Stimulated activated CD4-positive, alpha-beta T cell treated with anti-CD3 and anti-CD28 coated beads, Interleukin-12 subunit alpha, Interleukin-12 subunit beta, amount 100 ng/mL, for 4 hours (primary cell): ENCODE measurements around the gene FAM120A.
"Not testable (repeated sequence)": the region's sequence is repeated elsewhere in the genome, so short reads cannot be mapped to it uniquely, and the experiment has no call there.

Source experiments
- DNase-seq: peaks from one replicate; pipeline ENCODE4 v3.0.0-alpha.2; 2020

The FAM120A gene

GRCh38 chr9:93475108-93475507 lies 23.6 kb downstream of the FAM120A start:
- DNase-seq, result no peak

- DNase-seq, result no peak
Observed at GRCh38 chr9:93475856-93476255, 24.4 kb downstream of the FAM120A start.

DNA sequence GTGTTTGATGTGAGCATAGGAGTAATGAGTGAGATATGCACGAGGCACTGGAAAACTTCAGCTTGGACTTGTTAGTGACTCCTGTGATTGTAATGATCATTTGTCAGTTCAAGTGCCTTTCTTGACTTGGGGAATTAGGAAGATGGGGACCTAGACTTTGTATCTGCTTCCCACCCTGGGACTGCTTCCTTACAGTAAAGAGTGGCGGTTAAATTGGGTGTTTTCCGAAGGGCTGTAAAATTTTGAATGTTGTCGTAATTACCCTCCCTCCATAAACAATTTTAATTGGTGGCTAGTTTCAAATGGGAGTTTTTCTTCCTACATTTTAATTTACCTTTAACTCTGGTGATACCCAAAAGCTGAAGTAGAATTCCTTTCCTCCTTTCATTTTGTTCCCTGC lies 25.4 kb downstream of the FAM120A start:
- no peak for DNase-seq

DNA sequence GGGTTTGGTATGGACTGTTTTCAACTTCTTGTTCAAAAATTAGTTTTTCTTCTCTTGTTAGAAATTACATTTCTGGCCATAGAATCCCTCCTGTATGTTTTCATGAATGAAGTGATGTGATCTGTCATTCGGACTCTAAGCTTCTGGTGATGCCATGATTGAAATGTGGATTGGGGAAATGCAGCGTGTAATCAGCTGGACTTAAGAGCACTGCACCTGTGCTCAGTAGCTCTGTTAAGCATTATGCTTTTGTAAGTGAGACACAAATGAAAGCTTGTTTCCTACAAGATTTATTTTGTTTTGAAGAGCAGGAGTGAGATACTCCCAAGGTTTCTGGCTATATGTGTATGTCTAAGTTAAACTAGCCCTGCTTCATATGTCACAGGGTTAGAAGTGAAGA lies 25.9 kb downstream of the FAM120A start:
- DNase-seq, result no peak

- no peak for DNase-seq
Observed at GRCh38 chr9:93479726-93480125, 28.2 kb downstream of the FAM120A start.

DNA sequence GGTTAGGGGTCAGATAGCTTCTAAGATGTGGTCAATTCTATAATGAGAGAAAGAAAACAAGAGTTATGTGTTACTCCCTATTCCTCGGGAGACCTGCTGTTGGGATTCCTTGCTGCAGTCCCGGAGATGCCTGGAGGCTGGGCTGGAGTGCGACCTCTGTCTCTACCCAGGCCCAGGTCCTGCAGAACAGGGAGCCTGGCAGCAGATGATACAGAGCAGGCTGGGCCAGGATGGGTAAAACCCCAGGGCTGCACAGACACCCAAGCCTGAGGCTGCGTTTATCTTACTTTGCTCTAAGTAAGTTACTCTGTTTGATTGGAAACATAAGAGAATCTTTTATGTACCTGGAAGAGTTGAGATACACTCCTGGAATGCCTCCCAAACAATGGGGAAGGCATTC lies 28.8 kb downstream of the FAM120A start:
- no peak for DNase-seq

DNA sequence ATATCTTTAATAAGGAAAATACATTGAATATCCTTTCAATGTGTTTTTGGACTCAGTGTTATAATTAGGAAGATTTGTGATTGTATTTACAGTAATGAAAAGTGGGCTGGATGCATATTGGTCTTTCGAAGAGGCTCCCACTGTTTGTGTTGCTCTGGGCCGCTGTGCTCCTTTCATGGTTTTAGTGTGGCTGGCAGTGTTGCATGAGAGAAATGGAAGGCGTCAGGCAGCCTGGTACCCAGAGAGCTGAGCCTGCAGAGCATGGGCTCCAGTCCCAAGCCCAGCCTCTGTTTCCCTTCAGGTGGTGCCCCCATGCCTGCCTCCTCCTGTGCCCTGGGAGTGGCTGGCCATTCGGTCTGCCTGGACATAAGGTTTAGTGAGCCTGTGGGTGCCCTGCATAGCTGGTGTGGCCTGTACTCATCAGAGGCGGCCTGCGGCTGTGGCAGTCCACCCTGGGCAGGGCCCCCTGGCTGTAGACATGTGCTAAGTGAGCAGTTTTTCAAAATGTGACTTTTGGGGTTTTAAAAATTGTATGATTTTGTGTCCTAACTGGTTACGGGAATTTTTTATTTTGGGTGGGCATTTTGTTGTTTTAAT lies 29.3 kb downstream of the FAM120A start:
- DNase-seq, result no peak

- DNase-seq, result no peak
Observed at GRCh38 chr9:93483497-93483896, 32.0 kb downstream of the FAM120A start.

DNA sequence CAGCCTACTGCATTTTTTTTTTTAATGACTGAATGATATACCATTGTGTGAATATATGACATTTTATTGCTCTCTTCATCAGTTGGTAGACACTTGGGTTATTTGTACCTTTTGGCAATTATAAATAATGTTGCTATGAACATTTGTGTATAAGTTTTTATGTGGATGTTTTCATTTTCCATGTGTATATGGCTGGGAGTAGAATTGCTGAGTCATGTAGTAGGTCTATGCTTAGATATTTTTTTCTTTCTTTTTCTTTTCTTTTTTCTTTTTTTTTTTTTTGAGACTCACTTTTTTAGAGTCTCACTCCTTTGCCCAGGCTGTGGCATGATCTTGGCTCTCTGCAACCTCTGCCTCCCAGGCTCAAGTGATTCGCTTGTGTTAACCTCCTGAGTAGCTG lies 34.8 kb downstream of the FAM120A start:
- no peak for DNase-seq

GRCh38 chr9:93488244-93488643 lies 36.8 kb downstream of the FAM120A start:
- DNase-seq, result no peak

DNA sequence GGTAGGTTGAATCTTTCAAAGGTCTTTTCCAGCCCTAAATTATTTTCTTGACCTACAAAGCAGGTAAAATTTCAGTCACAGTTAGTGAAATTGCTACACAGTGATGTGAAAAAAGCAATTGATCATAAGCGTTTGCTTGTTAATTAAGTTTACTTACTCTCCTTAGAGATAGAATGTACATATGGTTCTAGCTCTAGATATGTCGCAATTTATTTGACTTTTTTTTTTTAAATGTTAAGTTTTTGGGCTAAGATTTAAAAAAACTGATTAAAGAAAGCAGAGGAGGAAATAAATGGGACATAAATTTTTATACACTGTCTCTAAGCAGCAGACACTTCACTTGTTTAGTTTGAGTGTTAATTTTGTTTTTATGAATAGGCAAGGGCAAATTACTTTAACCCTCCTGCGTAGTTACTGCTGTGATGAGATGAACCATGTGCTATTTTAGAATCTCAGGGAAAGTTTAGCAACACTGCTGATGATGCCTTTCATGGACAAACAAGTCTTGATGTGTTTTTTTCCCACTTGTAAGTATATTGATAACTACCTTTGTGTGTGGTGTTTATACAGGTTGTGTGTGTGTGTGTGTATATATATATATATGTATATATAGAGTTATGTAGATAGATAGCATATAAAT lies 40.2 kb downstream of the FAM120A start:
- DNase-seq, result no peak

DNA sequence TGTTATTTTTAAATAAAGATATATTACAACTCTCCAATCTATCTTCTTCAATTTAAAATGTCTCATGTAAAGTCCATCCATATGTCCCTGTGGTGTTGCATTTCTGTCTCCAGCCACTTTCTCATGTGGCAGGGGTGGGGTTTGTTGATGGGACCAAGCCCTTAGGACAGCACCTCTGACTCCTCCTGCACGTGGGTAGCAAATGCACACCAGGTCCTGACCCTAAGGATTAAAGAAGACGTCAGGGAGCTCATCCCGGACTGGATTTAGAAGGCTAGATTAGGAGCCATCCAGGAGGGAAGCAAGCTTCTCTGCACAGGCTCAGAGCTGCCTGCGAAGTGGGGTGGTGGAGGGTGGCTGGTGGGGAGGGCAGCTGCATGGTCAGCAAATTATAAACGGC lies 40.8 kb downstream of the FAM120A start:
- DNase-seq, result no peak

DNA sequence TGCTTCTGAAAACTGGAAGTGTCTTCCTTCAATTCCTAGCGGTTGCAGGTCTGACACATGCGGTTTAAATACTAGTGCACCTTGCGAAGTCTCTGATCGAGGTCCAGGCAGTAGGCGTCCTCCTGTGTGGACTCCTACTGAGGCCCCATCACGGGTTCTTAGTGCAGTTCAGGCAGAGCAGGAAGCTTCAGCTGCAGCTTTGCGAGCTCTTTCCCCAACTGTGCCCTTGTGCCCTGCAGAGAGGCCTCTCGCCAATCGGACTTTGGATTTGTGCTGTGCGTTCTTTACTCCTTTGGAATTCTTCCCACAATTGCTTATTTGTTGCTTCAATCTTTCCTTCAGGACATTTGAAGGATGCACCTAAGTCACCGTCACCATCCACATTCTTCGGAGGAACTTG lies 42.5 kb downstream of the FAM120A start:
- no peak for DNase-seq

- no peak for DNase-seq
Observed at GRCh38 chr9:93496285-93496684, 44.8 kb downstream of the FAM120A start.

DNA sequence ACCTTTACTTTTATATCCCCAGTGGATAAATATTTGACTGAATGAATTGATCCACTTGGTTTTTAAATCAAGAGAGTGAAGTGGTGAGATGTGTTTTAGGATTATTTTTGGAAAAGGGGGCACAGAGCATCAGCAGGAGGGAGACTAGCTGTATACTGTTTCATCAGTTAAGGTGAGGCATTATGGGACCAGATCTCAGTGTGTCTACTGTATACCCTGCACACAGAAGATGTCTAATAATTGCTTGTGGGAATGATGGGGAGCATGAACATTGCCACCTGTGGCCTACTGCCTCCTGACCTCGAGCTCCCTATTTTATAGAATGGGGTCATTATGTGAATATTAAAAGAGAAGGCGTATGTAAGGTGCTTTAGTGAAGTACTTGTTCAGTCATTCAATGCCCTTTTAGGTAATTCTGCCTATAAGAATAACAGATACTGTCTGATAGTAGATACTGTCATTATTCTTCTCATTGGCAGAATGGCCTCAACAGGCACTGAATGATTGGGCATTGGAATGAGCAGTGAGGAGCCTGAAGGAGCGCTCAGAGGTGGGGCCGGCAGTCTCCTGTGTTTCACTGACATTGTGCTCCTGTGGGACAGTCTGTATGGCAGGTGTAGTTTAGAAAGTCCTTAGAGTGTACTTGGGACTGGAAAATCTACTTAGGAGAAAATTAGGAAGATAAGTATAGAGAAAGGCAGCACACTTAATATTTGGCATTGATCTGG lies 49.2 kb downstream of the FAM120A start:
- DNase-seq, result no peak

- DNase-seq, result no peak
Observed at GRCh38 chr9:93501406-93501805, 49.9 kb downstream of the FAM120A start.

DNA sequence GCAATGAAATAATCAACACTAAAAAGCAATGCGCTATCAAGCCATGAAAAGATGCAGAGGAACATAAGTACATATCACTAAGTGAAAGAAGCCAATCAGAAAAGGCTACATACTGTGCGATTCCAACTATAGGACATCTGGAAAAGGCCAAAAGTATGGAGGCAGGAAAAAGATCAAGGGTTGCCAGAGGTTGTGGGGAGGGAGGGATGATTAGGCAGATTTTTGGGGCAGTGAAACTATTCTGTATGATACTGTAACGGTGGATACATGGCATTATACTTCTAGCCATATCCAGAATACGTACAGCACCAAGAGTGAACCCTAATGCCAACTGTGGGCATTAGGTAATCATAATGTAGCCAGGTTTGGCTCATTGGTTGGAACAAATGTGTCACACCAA lies 51.9 kb downstream of the FAM120A start:
- DNase-seq, result no peak

GRCh38 chr9:93505541-93506132 lies 54.2 kb downstream of the FAM120A start:
- no peak for DNase-seq

GRCh38 chr9:93507768-93508167 lies 56.3 kb downstream of the FAM120A start:
- DNase-seq, result no peak

DNA sequence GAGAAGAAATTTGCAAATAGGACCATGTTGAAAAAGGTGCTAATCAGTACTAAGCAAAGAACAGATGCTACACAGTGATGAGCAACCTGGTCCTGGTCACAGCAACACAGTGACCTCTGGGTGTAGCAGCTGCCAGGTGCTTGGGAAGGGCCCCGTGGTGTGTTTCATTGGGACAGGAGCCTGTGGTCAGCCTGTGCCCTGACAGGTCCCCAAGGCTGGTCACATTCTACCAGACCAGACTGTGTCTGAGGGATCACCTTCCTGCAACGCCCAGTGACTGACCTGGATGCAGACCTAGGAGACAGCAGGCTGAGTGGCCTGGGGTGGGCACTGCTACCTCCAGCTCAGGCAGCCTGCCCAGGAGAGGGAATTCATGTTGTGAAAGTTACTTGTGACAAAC lies 56.7 kb downstream of the FAM120A start:
- no peak for DNase-seq

DNA sequence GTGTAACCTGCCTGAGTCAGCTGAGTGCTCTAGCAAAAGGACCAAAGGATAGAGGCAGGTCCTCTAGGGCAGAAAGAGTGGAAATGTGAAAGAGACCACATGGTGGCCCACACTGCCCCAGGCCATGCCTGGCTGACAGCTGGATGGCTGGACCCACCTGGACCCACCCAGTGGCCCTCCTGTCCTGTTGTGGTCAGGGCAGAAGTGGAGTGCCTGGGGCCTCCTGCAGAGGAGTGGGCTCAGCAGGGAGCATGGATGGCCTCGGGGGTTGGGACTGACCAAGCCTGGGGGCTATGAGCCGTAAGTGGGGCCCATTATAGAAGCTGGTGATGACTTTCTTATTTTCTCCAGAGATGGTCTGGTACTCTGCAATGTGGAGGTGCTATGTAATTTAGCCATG lies 57.6 kb downstream of the FAM120A start:
- DNase-seq, result no peak

- no peak for DNase-seq
Observed at GRCh38 chr9:93510041-93510440, 58.6 kb downstream of the FAM120A start.

- not testable (repeated sequence) for DNase-seq
Observed at GRCh38 chr9:93511228-93511627, 59.7 kb downstream of the FAM120A start.

- DNase-seq, result not testable (repeated sequence)
Observed at GRCh38 chr9:93512170-93512812, 60.8 kb downstream of the FAM120A start.
